Natural killer cell treated with Interleukin-12 subunit alpha and Interleukin-12 subunit beta and Interleukin-15 and Interleukin-18, amount 100 ng/mL, for 72 hours (primary cell): ENCODE data around the gene RIC8A. TPM values are rescaled to one million over a fixed set of nuclear protein-coding genes. Genes with fewer than 3 reads are reported as not detected.
A peak's percentile ranks its signal among the peaks of the same experiment; 100 is the strongest.

Experiments used
- ATAC-seq, 2 donors: fragments of 150-1000 bp; cut with Tn5 transposase in 1 of 2; sonication (Bioruptor Pico), chemical (Tn5 transposase) in 1 of 2; 2 replicates each; pipeline ENCODE4 v1.10.0; 2021
- DNase-seq: peaks from one replicate; pipeline ENCODE4 v3.0.0; 2022; ENCODE audit warnings: low spot score
- H3K27ac Mint-ChIP-seq, 2 donors: 1 replicate in 1 of 2; 2 replicates in 1 of 2; pipeline ENCODE4 v1.8.0; 2022; ENCODE audit warnings: mixed read lengths in 2 of 2, mild to moderate bottlenecking in 1 of 2, moderate library complexity in 1 of 2
- H3K27me3 Mint-ChIP-seq, 2 donors: 1 replicate in 1 of 2; 2 replicates in 1 of 2; pipeline ENCODE4 v1.8.0; 2022; ENCODE audit warnings: mixed read lengths in 2 of 2
- H3K36me3 Mint-ChIP-seq: one replicate; pipeline ENCODE4 v1.8.0; 2022; ENCODE audit warnings: mixed read lengths
- H3K4me1 Mint-ChIP-seq, 2 donors: 1 replicate in 1 of 2; 2 replicates in 1 of 2; pipeline ENCODE4 v1.8.0; 2022; ENCODE audit warnings: low read depth in 2 of 2, mixed read lengths in 2 of 2, mild to moderate bottlenecking in 1 of 2
- H3K4me3 Mint-ChIP-seq: one replicate; pipeline ENCODE4 v1.8.0; 2022; ENCODE audit warnings: mixed read lengths
- H3K9me3 Mint-ChIP-seq: 2 replicates; pipeline ENCODE4 v1.8.0; 2022; ENCODE audit warnings: mixed read lengths
- total RNA-seq, 2 donors: library from RNA; stranded (reverse); gene quantifications; one replicate each; pipeline ENCODE4 v1.2.3, GENCODE V29; 2022

The RIC8A gene
- total RNA-seq, 2 donors from 2014 or later = 130 to 148 TPM

DNA sequence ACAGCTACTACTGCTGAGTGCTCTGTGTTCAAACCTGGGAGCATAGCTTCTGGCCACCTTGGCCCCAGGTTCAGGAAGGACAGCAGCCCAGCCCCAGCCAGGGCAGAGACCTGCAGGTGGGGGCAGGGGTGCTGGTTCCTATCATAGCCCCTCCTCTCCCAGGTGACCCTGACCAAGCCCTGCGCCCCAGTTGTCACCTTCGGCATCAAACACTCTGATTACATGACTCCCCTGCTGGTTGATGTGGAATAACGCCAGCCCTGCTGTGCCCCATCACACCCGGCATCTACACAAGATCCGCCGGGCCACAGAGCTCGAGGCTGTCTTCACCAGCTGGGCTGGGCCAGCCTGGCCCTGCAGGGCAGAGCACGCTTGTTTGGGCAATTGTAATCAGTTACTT, 7.7 kb upstream of the RIC8A start:
- no peaks in the 10 kb centered on the region for H3K36me3 Mint-ChIP-seq
- no peaks in the 10 kb centered on the region for H3K27me3 Mint-ChIP-seq
- no peak for DNase-seq
- H3K9me3 Mint-ChIP-seq = no peaks in the 10 kb centered on the region
- no peak for ATAC-seq
- H3K4me3 Mint-ChIP-seq = no peak overlapping the region
- peaks cover 19 to 28% of the 10 kb centered on the region in 2 donors for H3K4me1 Mint-ChIP-seq
- no peak overlapping the region for H3K27ac Mint-ChIP-seq

DNA sequence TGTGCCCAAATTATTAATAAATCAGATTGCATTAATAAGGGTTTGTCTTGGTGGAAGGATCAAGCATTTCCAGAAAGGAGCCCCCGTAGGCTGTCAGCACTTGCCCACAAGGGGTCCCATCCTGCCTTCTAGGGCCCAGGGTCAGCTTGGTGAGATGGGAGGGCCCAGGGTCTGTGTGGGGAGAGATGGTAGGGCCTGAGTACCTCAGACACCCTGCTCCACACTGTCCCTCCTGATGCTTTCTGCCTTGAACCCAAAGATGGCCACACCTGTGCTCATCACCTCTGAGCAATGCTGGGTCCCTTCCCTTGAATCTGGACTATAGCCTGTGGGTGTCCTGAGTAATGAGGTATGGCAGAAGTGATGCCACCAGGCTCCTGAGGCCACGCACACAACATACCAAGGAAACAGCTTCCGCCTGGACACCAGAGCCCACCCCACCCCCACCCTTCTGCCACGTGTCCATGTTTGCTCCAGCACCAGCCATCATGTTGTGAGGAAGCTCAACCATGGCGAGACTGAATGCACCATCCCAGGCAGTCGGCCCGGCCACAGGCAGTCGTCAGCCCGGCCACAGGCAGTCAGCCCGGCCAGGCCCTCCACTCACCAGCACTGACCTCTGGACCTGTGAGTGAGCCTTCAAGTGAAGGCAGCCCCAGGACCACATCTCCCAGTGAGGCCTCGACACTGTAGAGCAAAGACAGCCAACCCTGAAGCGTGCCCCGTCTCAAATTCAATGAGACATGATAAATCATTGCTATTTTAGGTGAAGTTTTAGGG, 7.1 kb upstream of the RIC8A start:
- H3K27ac Mint-ChIP-seq = no peak overlapping the region
- ATAC-seq (no peak), DNase-seq (no peak)
- no peaks in the 10 kb centered on the region for H3K27me3 Mint-ChIP-seq
- H3K4me3 Mint-ChIP-seq = no peak overlapping the region
- no peaks in the 10 kb centered on the region for H3K9me3 Mint-ChIP-seq
- H3K36me3 Mint-ChIP-seq = no peaks in the 10 kb centered on the region
- peaks cover 19 to 30% of the 10 kb centered on the region in 2 donors for H3K4me1 Mint-ChIP-seq

DNA sequence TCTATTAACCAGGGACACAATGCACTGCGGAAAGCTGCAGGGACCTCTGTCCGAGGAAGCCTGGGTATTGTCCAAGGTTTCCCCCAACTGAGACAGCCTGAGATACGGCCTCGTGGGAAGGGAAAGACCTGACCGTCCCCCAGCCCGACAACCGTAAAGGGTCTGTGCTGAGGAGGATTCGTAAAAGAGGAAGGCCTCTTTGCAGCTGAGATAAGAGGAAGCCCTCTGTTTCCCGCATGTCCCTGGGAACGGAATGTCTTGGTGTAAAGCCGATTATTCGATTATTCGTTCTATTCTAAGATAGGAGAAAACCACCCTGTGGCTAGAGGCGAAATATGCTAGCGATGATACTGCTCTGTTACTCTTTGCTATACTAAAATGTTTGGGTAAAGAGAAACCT, 5.5 kb upstream of the RIC8A start:
- Mint-ChIP-seq H3K27ac (peak overlapping the region; percentile 51 to 62), H3K27me3 (no peaks in the 10 kb centered on the region), H3K36me3 (no peaks in the 10 kb centered on the region), H3K4me3 (peak overlapping the region; percentile 8), H3K4me1 (peaks cover 28 to 40% of the 10 kb centered on the region in 2 donors), H3K9me3 (no peaks in the 10 kb centered on the region)
- DNase-seq (no peak), ATAC-seq (no peak)

DNA sequence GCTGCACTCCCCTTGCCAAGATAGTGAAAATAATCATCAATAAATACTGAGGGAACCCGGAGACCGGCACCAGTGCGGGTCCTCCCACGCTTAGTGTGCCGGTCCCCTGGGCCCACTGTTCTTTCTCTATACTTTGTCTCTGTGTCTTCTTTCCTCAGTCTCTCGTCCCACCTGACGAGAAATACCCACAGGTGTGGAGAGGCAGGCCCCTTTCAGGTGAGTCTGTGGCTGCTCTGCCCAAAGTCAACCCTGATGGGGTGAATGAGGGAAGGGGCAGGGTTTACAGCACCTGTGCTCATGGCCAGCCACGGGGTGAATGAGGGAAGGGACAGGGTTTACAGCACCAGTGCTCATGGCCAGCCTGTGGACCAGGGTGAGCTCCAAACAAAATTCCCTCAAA, 5.0 kb upstream of the RIC8A start:
- no peaks in the 10 kb centered on the region for H3K27me3 Mint-ChIP-seq
- H3K36me3 Mint-ChIP-seq = no peaks in the 10 kb centered on the region
- DNase-seq (no peak), ATAC-seq (no peak)
- H3K4me1 Mint-ChIP-seq = peaks cover 29 to 44% of the 10 kb centered on the region in 2 donors
- no peaks in the 10 kb centered on the region for H3K9me3 Mint-ChIP-seq
- H3K4me3 Mint-ChIP-seq = peak overlapping the region; percentile 8
- H3K27ac Mint-ChIP-seq = peak overlapping the region; percentile 51 to 62

DNA sequence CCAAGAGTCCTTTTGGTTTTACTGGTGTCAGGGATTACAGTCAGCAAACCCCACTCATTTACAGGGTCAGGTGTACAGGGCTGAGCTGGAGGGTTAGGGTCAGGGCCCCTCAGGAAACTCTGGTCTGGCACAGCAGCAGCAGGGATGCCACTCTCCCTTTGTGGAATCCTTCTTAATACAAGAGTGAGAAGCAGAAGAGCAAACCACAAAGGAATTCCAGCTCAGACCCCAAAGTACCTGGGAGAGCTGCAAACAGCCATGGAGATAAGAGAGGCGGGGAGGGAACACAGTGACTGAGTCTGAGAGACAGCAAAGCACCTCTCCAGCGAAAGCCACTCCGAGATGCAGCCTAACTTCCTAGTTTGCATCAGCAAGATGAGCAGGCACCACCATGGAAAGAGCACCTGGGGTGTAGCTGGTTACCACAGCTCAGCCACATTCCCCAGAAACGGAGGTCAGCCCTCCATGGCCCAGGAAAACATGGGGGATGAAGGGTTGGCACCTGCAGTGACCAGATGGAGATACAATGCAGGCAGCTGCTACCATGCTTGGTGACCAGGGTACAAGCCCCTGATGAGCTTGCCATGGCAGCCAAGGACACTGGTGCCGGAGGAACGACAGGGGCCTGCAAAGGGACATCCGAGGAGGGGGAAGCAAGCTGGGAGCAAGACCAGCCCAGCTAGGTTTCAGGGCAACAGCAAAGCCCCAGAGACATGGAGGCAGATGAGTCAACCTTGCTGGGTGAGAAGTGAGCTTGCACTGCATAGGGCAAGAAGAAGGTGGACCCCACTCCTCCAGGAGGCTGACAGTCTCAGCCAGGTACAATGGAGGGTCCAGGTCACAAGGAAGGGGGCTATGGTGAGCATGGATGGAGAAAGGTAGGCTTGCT, 4.2 kb upstream of the RIC8A start:
- peak overlapping the region; percentile 51 to 62 for H3K27ac Mint-ChIP-seq
- peaks cover 37 to 46% of the 10 kb centered on the region in 2 donors for H3K4me1 Mint-ChIP-seq
- ATAC-seq (no peak), DNase-seq (no peak)
- H3K27me3 Mint-ChIP-seq = no peaks in the 10 kb centered on the region
- H3K9me3 Mint-ChIP-seq = no peaks in the 10 kb centered on the region
- peak overlapping the region; percentile 64 for H3K4me3 Mint-ChIP-seq
- H3K36me3 Mint-ChIP-seq = no peaks in the 10 kb centered on the region

DNA sequence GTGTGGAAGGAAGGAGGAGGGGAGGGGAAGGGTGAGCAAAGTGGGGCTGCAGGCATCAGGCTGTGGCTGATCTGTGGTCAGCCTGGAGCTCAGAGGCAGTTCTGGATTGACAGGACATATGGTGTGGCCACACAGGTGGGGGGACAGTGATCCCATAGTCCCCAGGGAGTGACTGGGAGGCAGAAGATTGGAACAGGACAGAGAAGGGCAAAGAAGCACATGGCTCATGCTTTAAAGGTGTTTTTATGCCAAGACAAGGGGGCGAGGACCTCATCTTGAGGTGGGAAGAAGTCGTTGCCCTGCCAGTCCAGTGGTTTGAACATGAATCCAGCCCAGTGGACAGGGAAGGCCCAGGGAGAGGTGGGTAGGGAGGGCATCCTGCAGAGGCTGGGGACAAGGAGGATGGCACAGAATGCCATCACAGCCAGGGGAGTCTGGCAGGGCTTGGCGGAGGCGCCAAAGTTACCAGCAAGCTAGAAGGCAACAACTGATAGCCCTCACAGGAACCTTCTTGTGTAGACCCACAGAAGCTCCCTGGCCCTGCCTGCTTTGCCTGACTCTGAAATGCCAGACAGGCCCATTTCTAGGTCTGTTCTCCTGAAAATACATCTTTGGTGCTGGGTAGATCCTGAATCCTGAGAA, 3.4 kb upstream of the RIC8A start:
- Mint-ChIP-seq H3K4me3 (peak overlapping the region; percentile 64), H3K36me3 (no peaks in the 10 kb centered on the region), H3K9me3 (no peaks in the 10 kb centered on the region), H3K27me3 (no peaks in the 10 kb centered on the region), H3K4me1 (peaks cover 38 to 46% of the 10 kb centered on the region in 2 donors), H3K27ac (peak overlapping the region; percentile 51 to 62)
- ATAC-seq (no peak), DNase-seq (no peak)

DNA sequence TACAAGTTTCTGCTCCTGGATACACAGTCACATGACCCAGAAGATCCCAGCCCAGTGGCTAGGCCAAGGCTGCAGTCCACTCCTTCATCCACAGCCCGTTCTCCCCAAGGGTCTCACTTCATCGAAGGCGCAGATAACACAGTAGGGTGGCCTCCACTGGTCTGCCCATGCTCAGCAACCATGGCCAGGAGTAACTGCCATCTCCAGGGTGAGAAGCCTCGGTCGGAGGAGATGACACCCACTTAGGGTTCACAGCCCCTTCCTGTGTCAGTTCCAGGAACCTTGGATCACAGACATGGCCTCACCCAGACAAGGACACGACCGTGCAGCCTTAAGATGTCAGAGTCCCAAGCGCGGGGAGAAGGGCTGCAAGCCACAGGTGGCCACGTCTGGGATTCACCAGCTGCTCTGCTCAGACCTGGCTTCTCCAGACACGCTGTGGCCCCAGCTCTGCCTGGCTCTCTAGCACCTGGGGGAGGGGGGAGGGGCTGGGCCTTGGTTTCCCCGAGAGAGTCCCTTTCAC, 2.9 kb upstream of the RIC8A start:
- H3K9me3 Mint-ChIP-seq = no peaks in the 10 kb centered on the region
- no peaks in the 10 kb centered on the region for H3K27me3 Mint-ChIP-seq
- H3K4me3 Mint-ChIP-seq = no peak overlapping the region
- no peak overlapping the region for H3K27ac Mint-ChIP-seq
- no peak for DNase-seq
- ATAC-seq = no peak
- peaks cover 38 to 47% of the 10 kb centered on the region in 2 donors for H3K4me1 Mint-ChIP-seq
- H3K36me3 Mint-ChIP-seq = no peaks in the 10 kb centered on the region

DNA sequence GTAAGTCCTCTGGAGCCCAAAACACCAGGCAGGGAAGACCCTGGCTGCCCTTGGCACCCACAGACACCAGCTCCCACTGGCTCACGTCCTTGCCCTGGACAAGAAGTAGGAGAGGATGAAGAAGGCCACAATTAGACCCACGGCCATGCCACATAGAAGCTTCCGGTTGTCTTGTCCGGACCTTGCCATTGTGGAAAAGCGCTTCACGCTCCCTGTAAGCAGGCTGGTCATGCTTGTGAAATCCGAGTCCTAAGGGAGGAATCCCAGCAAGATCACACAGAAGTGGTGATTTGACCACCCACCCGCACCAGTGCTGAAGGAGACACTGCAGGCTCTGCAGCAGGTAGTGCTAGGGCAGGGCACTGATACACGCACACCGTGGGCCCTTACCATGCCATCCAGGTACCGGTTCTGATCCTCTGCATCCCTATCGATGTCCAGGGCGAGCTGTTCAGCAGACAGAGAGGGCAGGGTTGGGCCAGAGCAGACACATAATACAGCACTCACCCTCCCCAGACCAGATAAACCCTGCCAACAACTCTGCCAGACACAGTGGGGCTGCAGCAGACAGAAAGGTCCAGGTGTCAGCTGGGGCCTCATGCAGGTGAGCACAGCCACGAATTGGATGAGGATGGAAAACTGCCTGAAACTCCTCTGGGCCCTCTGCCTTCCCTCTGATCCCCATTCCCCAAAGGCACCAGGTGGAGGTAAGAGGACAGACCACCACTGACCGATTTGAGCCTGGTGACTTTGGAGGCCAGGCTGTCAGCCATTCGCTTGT, 2.1 kb upstream of the RIC8A start:
- DNase-seq (no peak), ATAC-seq (no peak)
- peak overlapping the region; percentile 47 for H3K4me3 Mint-ChIP-seq
- H3K4me1 Mint-ChIP-seq = peaks cover 44 to 53% of the 10 kb centered on the region in 2 donors
- H3K27ac Mint-ChIP-seq = no peak overlapping the region
- no peaks in the 10 kb centered on the region for H3K27me3 Mint-ChIP-seq
- H3K9me3 Mint-ChIP-seq = no peaks in the 10 kb centered on the region
- no peaks in the 10 kb centered on the region for H3K36me3 Mint-ChIP-seq

DNA sequence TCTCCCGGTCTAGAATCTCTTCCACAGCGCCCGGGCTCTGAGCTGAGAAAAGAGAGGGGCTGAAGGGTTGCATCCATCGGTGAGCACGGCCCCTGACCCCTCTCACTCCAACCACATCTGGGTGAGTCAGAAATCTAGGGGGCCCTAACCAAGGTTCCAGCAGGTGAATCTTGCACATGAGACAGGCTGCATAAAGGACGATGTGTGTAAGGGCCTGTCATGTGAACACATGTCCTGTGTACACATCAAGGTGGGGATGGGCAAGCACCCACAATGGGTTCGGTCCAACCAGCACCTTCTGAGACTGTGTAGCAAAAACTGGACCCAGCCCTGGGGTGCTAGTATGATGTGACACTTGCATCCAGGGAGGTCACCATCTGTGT, 1.5 kb upstream of the RIC8A start:
- Mint-ChIP-seq H3K36me3 (no peaks in the 10 kb centered on the region), H3K27me3 (no peaks in the 10 kb centered on the region), H3K27ac (peak overlapping the region; percentile 98 to 99), H3K9me3 (no peaks in the 10 kb centered on the region), H3K4me1 (peaks cover 44 to 53% of the 10 kb centered on the region in 2 donors), H3K4me3 (peak overlapping the region; percentile 96)
- no peak for DNase-seq
- no peak for ATAC-seq

DNA sequence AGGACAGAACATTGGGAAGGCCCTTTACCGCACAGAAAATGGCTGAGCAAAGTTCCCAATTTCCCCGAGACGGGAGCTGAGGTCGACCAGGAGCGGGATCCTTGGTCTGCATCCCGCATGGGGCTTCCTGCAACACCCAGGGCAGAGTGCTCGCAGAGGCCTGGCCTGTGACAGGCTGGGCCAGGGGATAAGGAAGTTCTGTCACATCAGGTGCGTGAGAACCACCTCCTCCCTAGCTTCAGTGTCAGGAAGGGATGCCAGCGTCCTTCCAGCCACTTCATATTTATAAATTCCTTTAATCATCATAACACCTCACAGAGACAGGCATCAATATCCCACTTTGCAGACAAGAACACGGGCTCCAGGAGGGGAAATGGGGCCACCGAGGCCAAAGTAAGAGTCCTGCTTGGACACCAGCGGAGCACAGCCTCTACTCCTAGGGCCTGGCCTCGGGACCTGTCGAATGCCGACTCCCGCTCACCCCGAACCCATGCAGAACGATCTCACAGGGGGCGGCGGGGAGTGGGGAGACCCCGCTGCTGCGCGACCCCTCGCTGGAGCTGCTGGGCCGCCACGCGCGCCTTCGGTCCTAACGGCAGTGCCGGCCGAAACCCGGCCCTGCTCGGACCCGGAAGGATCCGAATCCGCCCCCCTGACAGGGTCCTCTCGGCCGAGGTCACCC, 841 bp upstream of the RIC8A start:
- peak overlapping the region; percentile 98 to 99 for H3K27ac Mint-ChIP-seq
- no peaks in the 10 kb centered on the region for H3K9me3 Mint-ChIP-seq
- DNase-seq = no peak
- no peak for ATAC-seq
- no peaks in the 10 kb centered on the region for H3K27me3 Mint-ChIP-seq
- no peaks in the 10 kb centered on the region for H3K36me3 Mint-ChIP-seq
- peaks cover 44 to 55% of the 10 kb centered on the region in 2 donors for H3K4me1 Mint-ChIP-seq
- H3K4me3 Mint-ChIP-seq = peak overlapping the region; percentile 96

DNA sequence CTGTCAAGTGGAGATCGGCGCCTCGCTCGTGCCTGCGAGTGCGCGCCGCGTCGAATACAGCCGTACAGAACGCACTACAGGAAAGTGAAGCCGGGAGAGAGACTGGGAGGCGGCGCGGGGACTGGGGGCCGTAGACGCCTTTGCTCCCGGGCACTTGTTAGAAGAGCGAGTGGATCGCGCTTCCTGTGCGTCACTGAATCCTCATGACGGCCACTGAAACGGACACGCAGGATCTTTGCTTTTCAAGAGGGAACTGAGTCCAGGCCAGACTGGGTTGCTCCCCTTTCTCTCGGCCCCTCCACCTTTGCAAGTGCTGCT, 314 bp downstream of the RIC8A start:
- H3K27me3 Mint-ChIP-seq = no peaks in the 10 kb centered on the region
- H3K9me3 Mint-ChIP-seq = no peaks in the 10 kb centered on the region
- peak in 1 of 2 donors; percentile 25 for ATAC-seq
- H3K4me3 Mint-ChIP-seq = peak overlapping the region; percentile 96
- no peak for DNase-seq
- peak overlapping the region; percentile 98 to 99 for H3K27ac Mint-ChIP-seq
- H3K36me3 Mint-ChIP-seq = no peaks in the 10 kb centered on the region
- H3K4me1 Mint-ChIP-seq = peaks cover 38 to 48% of the 10 kb centered on the region in 2 donors

DNA sequence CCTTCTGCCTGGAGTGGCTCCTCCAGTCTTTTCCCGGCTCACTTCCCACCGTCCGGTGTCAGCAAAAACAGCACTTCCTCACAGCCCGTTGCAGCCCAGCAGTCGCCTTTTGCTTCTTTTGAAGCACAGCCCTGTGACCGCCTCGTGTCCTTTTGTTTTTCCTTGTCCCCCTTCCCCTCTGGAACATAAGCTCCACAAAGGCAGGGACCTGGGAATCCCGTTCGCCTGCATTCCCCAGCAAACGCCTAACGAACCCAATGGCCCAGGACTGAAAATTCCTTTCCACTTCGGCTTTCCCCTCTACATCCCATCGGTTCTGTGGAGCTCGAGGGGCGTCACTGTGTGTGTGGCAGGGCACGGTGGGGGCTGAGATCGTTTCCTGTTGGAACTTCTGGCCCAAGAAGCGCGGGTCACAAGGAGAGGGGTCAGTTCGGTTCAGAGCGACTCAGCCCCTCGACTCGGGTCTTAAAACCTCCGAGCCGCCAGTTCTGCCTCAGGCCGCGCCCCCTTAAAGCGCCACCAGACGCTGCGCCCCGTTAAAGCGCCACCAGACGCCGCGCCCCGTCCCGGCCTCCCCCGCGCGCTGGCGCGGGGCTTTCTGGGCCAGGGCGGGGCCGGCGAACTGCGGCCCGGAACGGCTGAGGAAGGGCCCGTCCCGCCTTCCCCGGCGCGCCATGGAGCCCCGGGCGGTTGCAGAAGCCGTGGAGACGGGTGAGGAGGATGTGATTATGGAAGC, 841 bp downstream of the RIC8A start:
- Mint-ChIP-seq H3K27ac (peak overlapping the region; percentile 98 to 99), H3K36me3 (no peaks in the 10 kb centered on the region), H3K27me3 (no peaks in the 10 kb centered on the region), H3K4me1 (peaks cover 33 to 45% of the 10 kb centered on the region in 2 donors), H3K4me3 (peak overlapping the region; percentile 96), H3K9me3 (no peaks in the 10 kb centered on the region)
- DNase-seq (peak; percentile 87), ATAC-seq (peak; percentile 72 to 73)
